Measurements from ENCODE around the gene PACSIN2. TPM values are rescaled to one million over a fixed set of nuclear protein-coding genes. Genes with fewer than 3 reads are reported as not detected.
A peak's percentile ranks its signal among the peaks of the same experiment; 100 is the strongest.

PACSIN2 gene
- total RNA-seq, 1 donor from 2014 or later: 87.8 TPM

DNA sequence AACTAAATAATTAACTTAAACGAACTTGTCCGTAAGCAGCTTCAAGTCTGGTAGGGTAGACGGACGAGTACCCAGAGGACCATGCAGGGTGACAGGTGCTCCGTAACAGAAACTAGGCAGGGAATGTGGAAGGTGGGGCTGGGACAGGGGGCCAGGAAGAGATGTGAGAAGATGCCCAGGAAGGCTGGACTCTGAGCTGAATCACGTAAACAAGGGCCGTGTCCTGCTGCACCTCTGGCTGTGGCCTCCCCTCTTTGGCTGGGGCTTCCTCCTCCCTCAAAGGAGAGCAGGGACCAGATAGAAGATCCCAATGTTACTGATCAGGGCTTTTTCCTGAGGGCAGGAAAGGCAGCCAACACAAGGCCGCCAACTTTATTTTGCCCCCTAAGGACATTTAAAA, 47.9 kb downstream of the PACSIN2 start:
- H4K20me1 ChIP-seq (ENCODE audit: insufficient read depth, low read length): peaks cover 60% of the 10 kb centered on the region
- H3K27me3 Mint-ChIP-seq (ENCODE audit: low read depth, unreplicated experiment): no peaks in the 10 kb centered on the region
- TF ChIP-seq EZH2 (IDR thresholded peaks at IDR 0.05; ENCODE audit: insufficient read depth, low read length): no peak
- TF ChIP-seq CTCF (IDR thresholded peaks at IDR 0.05; ENCODE audit: insufficient read depth, low read depth, low read length): no peak
- H3K4me2 ChIP-seq (ENCODE audit: low read length): no peak overlapping the region
- peaks cover 83% of the 10 kb centered on the region for H3K79me2 ChIP-seq (ENCODE audit: insufficient read depth, low read length)
- H3K9me3 Mint-ChIP-seq (ENCODE audit: unreplicated experiment): peaks cover 1% of the 10 kb centered on the region
- peaks cover 35% of the 10 kb centered on the region for H3K4me1 Mint-ChIP-seq (ENCODE audit: low read depth, unreplicated experiment)
- peaks cover 10% of the 10 kb centered on the region for H3K4me1 ChIP-seq (ENCODE audit: insufficient read depth, low read length)
- H3K9me3 ChIP-seq (ENCODE audit: insufficient read depth, low read depth, low read length): no peaks in the 10 kb centered on the region
- DNase-seq (ENCODE audit: low read depth) (no peak), FAIRE-seq (no peak)
- H3K27ac ChIP-seq (ENCODE audit: low read depth, low read length): no peak overlapping the region
- H3K4me3 ChIP-seq (ENCODE audit: insufficient read depth, low read depth, low read length): no peak overlapping the region
- H3K27ac Mint-ChIP-seq (ENCODE audit: unreplicated experiment): no peak overlapping the region
- no peak overlapping the region for H2AFZ ChIP-seq (ENCODE audit: low read depth, low read length)
- H3K36me3 ChIP-seq (ENCODE audit: insufficient read depth, low read length): peaks cover 2% of the 10 kb centered on the region
- no peak overlapping the region for H3K4me3 Mint-ChIP-seq (ENCODE audit: unreplicated experiment)
- no peak overlapping the region for H3K9ac ChIP-seq (ENCODE audit: low read length)
- H3K36me3 Mint-ChIP-seq (ENCODE audit: low read depth, unreplicated experiment): peaks cover 23% of the 10 kb centered on the region
- H3K27me3 ChIP-seq (ENCODE audit: insufficient read depth, low read length): no peaks in the 10 kb centered on the region

DNA sequence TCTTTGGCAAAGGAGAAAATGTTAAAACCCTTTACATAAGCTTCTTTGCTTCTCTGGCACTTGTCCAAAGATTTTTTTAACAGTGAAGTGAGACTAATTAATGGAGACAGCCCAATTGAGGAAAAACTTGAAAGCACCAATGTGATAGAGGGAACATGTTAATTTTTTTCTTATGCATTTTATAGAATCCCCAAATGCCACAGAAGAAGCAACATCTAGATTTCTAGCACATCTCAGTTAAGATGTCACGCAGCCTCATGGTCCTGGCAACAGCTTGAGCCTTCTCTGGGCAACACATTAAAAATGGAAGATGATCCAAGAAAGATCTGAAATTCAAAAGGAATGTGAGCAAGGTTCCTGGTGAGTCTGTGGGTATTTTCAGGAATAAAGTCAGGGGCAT, 48.5 kb downstream of the PACSIN2 start:
- Histone ChIP-seq H4K20me1 (ENCODE audit: insufficient read depth, low read length) (peaks cover 60% of the 10 kb centered on the region), H3K79me2 (ENCODE audit: insufficient read depth, low read length) (peaks cover 88% of the 10 kb centered on the region), H3K4me1 (ENCODE audit: insufficient read depth, low read length) (peaks cover 10% of the 10 kb centered on the region), H3K4me3 (ENCODE audit: insufficient read depth, low read depth, low read length) (no peak overlapping the region), H3K9ac (ENCODE audit: low read length) (no peak overlapping the region), H2AFZ (ENCODE audit: low read depth, low read length) (no peak overlapping the region), H3K36me3 (ENCODE audit: insufficient read depth, low read length) (peaks cover 2% of the 10 kb centered on the region), H3K27me3 (ENCODE audit: insufficient read depth, low read length) (no peaks in the 10 kb centered on the region), H3K27ac (ENCODE audit: low read depth, low read length) (no peak overlapping the region), H3K4me2 (ENCODE audit: low read length) (no peak overlapping the region), H3K9me3 (ENCODE audit: insufficient read depth, low read depth, low read length) (no peaks in the 10 kb centered on the region)
- TF ChIP-seq CTCF (IDR thresholded peaks at IDR 0.05; ENCODE audit: insufficient read depth, low read depth, low read length): no peak
- TF ChIP-seq EZH2 (IDR thresholded peaks at IDR 0.05; ENCODE audit: insufficient read depth, low read length): no peak
- Mint-ChIP-seq H3K9me3 (ENCODE audit: unreplicated experiment) (no peaks in the 10 kb centered on the region), H3K27me3 (ENCODE audit: low read depth, unreplicated experiment) (no peaks in the 10 kb centered on the region), H3K4me3 (ENCODE audit: unreplicated experiment) (no peak overlapping the region), H3K27ac (ENCODE audit: unreplicated experiment) (no peak overlapping the region), H3K36me3 (ENCODE audit: low read depth, unreplicated experiment) (peaks cover 21% of the 10 kb centered on the region), H3K4me1 (ENCODE audit: low read depth, unreplicated experiment) (peaks cover 39% of the 10 kb centered on the region)
- no peak for DNase-seq (ENCODE audit: low read depth)
- peak; percentile 39 for FAIRE-seq

DNA sequence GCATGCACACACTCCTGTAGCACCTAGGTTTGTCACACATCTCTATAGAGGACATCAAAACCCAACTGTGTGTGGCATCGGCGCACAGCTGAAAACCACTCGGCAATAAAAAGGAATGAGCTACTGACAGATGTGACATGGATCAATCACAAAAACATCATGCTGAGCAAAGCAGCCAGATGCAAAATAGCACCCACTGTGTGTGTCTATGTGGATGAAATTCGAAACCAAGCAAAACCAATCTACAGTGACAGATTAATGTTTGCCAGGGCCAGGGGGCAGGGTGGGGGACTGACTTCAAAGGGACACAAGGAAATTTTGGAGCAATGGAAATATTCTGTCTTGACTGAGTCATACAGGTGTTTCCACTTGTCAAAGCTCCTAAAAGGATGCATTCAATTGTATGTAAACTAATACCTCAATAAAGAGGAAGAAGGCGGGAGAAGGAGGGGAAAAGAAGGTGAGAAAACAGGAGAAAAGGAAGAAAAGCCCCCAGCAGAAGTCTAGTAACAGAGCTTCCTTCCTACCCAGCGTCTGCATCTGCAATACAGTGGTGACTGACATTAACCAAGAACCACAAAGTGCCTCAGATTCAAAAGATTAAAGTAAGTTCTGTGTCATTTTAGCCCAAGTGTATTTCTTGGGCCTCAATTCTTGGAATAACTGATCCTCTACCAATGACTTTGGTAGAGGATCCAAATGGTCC, 49.8 kb downstream of the PACSIN2 start:
- no peak for FAIRE-seq
- peaks cover 17% of the 10 kb centered on the region for H3K4me1 ChIP-seq (ENCODE audit: insufficient read depth, low read length)
- no peak overlapping the region for H3K4me2 ChIP-seq (ENCODE audit: low read length)
- peaks cover 2% of the 10 kb centered on the region for H3K36me3 ChIP-seq (ENCODE audit: insufficient read depth, low read length)
- no peak overlapping the region for H3K4me3 Mint-ChIP-seq (ENCODE audit: unreplicated experiment)
- no peaks in the 10 kb centered on the region for H3K27me3 ChIP-seq (ENCODE audit: insufficient read depth, low read length)
- DNase-seq (ENCODE audit: low read depth): no peak
- H4K20me1 ChIP-seq (ENCODE audit: insufficient read depth, low read length): peaks cover 56% of the 10 kb centered on the region
- no peaks in the 10 kb centered on the region for H3K27me3 Mint-ChIP-seq (ENCODE audit: low read depth, unreplicated experiment)
- H3K9me3 ChIP-seq (ENCODE audit: insufficient read depth, low read depth, low read length): no peaks in the 10 kb centered on the region
- no peak overlapping the region for H3K9ac ChIP-seq (ENCODE audit: low read length)
- H3K36me3 Mint-ChIP-seq (ENCODE audit: low read depth, unreplicated experiment): peaks cover 15% of the 10 kb centered on the region
- peaks cover 48% of the 10 kb centered on the region for H3K4me1 Mint-ChIP-seq (ENCODE audit: low read depth, unreplicated experiment)
- H3K9me3 Mint-ChIP-seq (ENCODE audit: unreplicated experiment): no peaks in the 10 kb centered on the region
- TF ChIP-seq CTCF (IDR thresholded peaks at IDR 0.05; ENCODE audit: insufficient read depth, low read depth, low read length) (no peak), EZH2 (IDR thresholded peaks at IDR 0.05; ENCODE audit: insufficient read depth, low read length) (no peak)
- no peak overlapping the region for H3K27ac ChIP-seq (ENCODE audit: low read depth, low read length)
- H2AFZ ChIP-seq (ENCODE audit: low read depth, low read length): no peak overlapping the region
- no peak overlapping the region for H3K4me3 ChIP-seq (ENCODE audit: insufficient read depth, low read depth, low read length)
- no peak overlapping the region for H3K27ac Mint-ChIP-seq (ENCODE audit: unreplicated experiment)
- peaks cover 90% of the 10 kb centered on the region for H3K79me2 ChIP-seq (ENCODE audit: insufficient read depth, low read length)

Measured in astrocyte (in vitro differentiated cells and primary cell).